Liver (tissue), 3 donors: ENCODE data around the gene C2.

Source experiments
- CTCF ChIP-seq: fragments of 150-350 bp; IDR thresholded peaks from 2 replicates; pipeline ENCODE4 v1.5.1; 2017; ENCODE audit warnings: improper control_type of control experiment, low read depth, low read length; ENCODE audit not compliant: missing input control
- FOXA2 ChIP-seq: IDR thresholded peaks from 2 replicates; pipeline ENCODE4 v1.6.1; 2016; ENCODE audit warnings: antibody characterized with exemption
- GABPA ChIP-seq, 2 donors: IDR thresholded peaks in 1 of 2; conservative IDR thresholded peaks in 1 of 2; 2 replicates each; pipeline ENCODE4 v1.6.1; 2016; ENCODE audit warnings: antibody characterized with exemption in 2 of 2, mild to moderate bottlenecking in 1 of 2, moderate library complexity in 1 of 2
- HNF4A ChIP-seq, 2 donors: conservative IDR thresholded peaks; 2 replicates each; pipeline ENCODE4 v1.6.1; 2016; ENCODE audit warnings: antibody characterized with exemption in 2 of 2, mild to moderate bottlenecking in 2 of 2
- YY1 ChIP-seq: IDR thresholded peaks from 2 replicates; pipeline ENCODE4 v1.6.1; 2016; ENCODE audit warnings: antibody characterized with exemption, mild to moderate bottlenecking
- donor health status: healthy.
- donor health status: healthy.

DNA sequence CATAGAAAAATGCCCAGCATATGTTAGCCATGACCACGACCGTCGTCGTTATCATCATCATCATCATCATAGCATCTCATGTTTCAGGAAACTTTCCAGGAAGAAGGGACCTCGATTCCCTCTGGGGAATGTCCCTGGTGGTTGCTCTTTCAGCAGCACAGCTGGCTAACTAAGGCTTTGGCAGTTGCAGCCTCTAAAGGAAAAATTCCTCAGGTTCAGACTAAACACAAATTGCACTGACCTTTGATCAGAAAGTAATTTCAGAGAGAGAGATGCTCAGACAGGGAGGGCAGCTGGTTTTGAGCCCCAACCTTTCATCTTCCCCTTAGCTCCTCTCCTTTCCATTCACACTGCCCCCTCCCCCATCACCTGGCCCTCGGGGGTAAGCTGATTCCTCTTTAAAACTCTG is 12.7 kb downstream of the C2 start:
- TF ChIP-seq CTCF (no peak), FOXA2 (no peak), YY1 (no peak), HNF4A (conservative IDR thresholded peaks at IDR 0.05) (no peak), GABPA (IDR thresholded peaks at IDR 0.05 in 1 of 2, conservative IDR thresholded peaks at IDR 0.05 in 1 of 2) (no peak)
